Measurements from ENCODE around the gene ZNF324. TPM values are rescaled to one million over a fixed set of nuclear protein-coding genes. Genes with fewer than 3 reads are reported as not detected.

ZNF324 gene
- total and polyA plus RNA-seq, 2 of the 13 experiments (the other 11 are each of a cell fraction or from before 2014, with no cell fraction given) = 1.1 to 4.7 TPM

- Histone ChIP-seq H3K36me3 (replicated peaks in 1 of 2; ENCODE audit: control insufficient read depth in 1 of 2, insufficient read depth in 2 of 2, low read length in 2 of 2) (peaks cover 5 to 6% of the 10 kb centered on the region in 2 experiments; a peak in 4 of 5 replicates), H3K4me3 (replicated peaks in 1 of 3; ENCODE audit: insufficient read depth in 1 of 3, low read depth in 2 of 3, low read length in 3 of 3) (peak overlapping the region; percentile 78 to 94 (median 90)), H3K27me3 (ENCODE audit: control insufficient read depth in 1 of 2, insufficient read depth in 2 of 2, low read length in 2 of 2) (no peaks in the 10 kb centered on the region; a peak in 1 of 5 replicates), H3K9ac (ENCODE audit: insufficient read depth, low read depth, low read length) (peak overlapping the region; percentile 89), H3K4me2 (ENCODE audit: low read depth, low read length) (peak overlapping the region; percentile 93), H3K9me3 (ENCODE audit: low read length) (no peaks in the 10 kb centered on the region), H3K27ac (ENCODE audit: extremely low read length, insufficient read depth, low read length) (peak overlapping the region; percentile 88), H4K20me1 (ENCODE audit: insufficient read depth, low read length) (no peaks in the 10 kb centered on the region), H2AFZ (ENCODE audit: low read length) (no peak overlapping the region), H3K79me2 (ENCODE audit: insufficient read depth, low read length) (peaks cover 25% of the 10 kb centered on the region), H3K4me1 (ENCODE audit: insufficient read depth, low read length) (peaks cover 35% of the 10 kb centered on the region)
- ChIA-PET POLR2A (interaction anchor here (0.7 to 4.1 kb wide), 12 partner anchors 7 to 192 kb away, joined by 3 to 59 read pairs (median 12); partner anchors contain the start of genes CHMP2A, SLC27A5, TRIM28 and UBE2M), CTCF (ENCODE audit: low intra/inter-chr PET ratio, low total read pairs) (no interaction called here)
- 0 out of 3 replicates have a peak, but pooled peaks have one; percentile 0 for ATAC-seq
- BruUV-seq (replicated peaks) = no TSS peak
- no peak for FAIRE-seq
- in situ Hi-C loops (cut with HindIII; ENCODE audit: extremely low pct_ligation_motif_present, low pct_unique_long_range_greater_than_20kb) (no loop called here), intact Hi-C loops (cut with micrococcal nuclease; ENCODE audit: unreplicated experiment) (loop anchor here (2.0 to 5.0 kb wide), 3 partner anchors 20 to 191 kb away; partner anchors contain the start of genes ZNF324 and ZSCAN22)
- no peak for DNase-seq (ENCODE audit: low spot score)
- 8% methylated on average over 20 of the region's 22 CpGs for WGBS (ENCODE audit: low lambda C conversion rate)
- TF ChIP-seq TAF15 (IDR thresholded peaks at IDR 0.05; ENCODE audit: low read depth, low read length, poor library complexity, severe bottlenecking) = no peak
- TF ChIP-seq ZNF749 (CRISPR knock-in tag; IDR thresholded peaks at IDR 0.05; ENCODE audit: borderline replicate concordance) = no peak
- no peak for TF ChIP-seq TIGD3 (CRISPR knock-in tag; IDR thresholded peaks at IDR 0.05; ENCODE audit: borderline replicate concordance)
- no peak for TF ChIP-seq CCAR2 (optimal IDR thresholded peaks at IDR 0.05; ENCODE audit: low read depth, low read length)
- no peak for TF ChIP-seq DR1 (CRISPR knock-in tag; IDR thresholded peaks at IDR 0.05)
- TF ChIP-seq ZNF589 (CRISPR knock-in tag; conservative IDR thresholded peaks at IDR 0.05) = no peak
- no peak for TF ChIP-seq ZNF558 (CRISPR knock-in tag; IDR thresholded peaks at IDR 0.05; ENCODE audit: borderline replicate concordance)
- no peak for TF ChIP-seq PBX3 (CRISPR knock-in tag; IDR thresholded peaks at IDR 0.05; ENCODE audit: borderline replicate concordance)
- TF ChIP-seq MBD4 (IDR thresholded peaks at IDR 0.05; ENCODE audit: borderline replicate concordance, low read length) = no peak
- TF ChIP-seq BRF2 (CRISPR knock-in tag; IDR thresholded peaks at IDR 0.05) = 0 out of 2 replicates have a peak, but pooled peaks have one; percentile 3
- no peak for TF ChIP-seq ZNF580 (CRISPR knock-in tag; IDR thresholded peaks at IDR 0.05; ENCODE audit: borderline replicate concordance, low read depth)
- TF ChIP-seq FOXO4 (CRISPR knock-in tag; conservative IDR thresholded peaks at IDR 0.05) = no peak
- TF ChIP-seq HNF4A (CRISPR knock-in tag; IDR thresholded peaks at IDR 0.05) = no peak
- 0 out of 2 replicates have a peak, but pooled peaks have one; percentile 48 for TF ChIP-seq SP4 (CRISPR knock-in tag; IDR thresholded peaks at IDR 0.05)
- no peak for TF ChIP-seq FOXP1 (IDR thresholded peaks at IDR 0.05)
- TF ChIP-seq FOXP1 (CRISPR knock-in tag; IDR thresholded peaks at IDR 0.05) = no peak
- TF ChIP-seq ZBTB7A (CRISPR knock-in tag; IDR thresholded peaks at IDR 0.05) = peak; percentile 62; the same call in 1 of the 2 replicates
- TF ChIP-seq MIER2 (CRISPR knock-in tag; IDR thresholded peaks at IDR 0.05) = no peak
- no peak for TF ChIP-seq ZNF841 (CRISPR knock-in tag; IDR thresholded peaks at IDR 0.05; ENCODE audit: borderline replicate concordance)
These were observed 51.6 kb downstream of the ZNF324 start for GRCh38 chr19:58518256-58519086.
